Ureter (tissue), 1 donor: ENCODE results near the gene ELP1. TPM values are rescaled to one million over a fixed set of nuclear protein-coding genes. Genes with fewer than 3 reads are reported as not detected.
"Not testable (repeated sequence)": the region's sequence is repeated elsewhere in the genome, so short reads cannot be mapped to it uniquely, and the experiment has no call there.

ENCODE experiments used
- DNase-seq: peaks from one replicate; pipeline ENCODE4 v3.0.0-alpha.2; 2020; ENCODE audit warnings: low spot score
- total RNA-seq: library from RNA; stranded (reverse); gene quantifications from one replicate; pipeline ENCODE4 v1.2.4, GENCODE V29; 2023
- donor health status: DM: yes; HTN: yes; CAD: no.

Gene ELP1
- total RNA-seq, 1 donor from 2014 or later, result 24.2 TPM

DNA sequence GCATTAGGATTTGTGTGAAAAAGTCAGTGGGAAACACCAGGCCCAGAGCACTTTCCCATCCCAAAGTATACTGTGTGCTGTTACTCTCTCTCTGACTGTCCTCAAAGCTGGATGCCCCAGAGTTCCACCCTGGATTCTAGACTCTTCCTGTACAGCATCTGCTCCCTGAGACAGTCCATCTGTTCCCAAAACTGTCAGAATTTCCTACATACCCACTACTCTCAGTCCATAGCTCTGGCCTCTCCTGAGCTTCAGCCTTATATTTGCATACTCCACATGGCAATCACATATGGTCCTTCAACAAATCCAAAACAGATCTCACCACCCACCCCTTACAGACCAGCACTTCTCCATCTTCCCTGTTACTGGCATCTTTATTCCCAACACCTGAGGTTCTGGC lies 9.5 kb downstream of the ELP1 start:
- DNase-seq, result no peak

DNA sequence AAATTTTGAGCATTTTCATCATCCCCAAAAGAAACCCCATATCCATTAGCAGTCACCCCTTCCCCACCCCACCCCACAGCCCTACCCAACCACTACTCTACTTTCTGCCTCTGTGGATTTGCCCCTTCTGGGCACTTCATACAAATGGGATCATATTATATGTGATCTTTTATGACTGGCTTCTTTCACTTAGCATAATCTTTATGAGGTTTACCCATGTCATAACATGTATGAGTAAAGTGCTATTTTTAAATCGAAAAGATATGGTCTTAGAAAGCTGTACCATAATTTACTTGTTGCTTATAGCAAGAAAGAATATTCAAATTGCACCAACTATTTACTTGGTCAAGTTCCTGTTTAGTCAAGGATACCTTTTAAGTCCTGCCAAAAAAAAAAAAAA lies 12.7 kb downstream of the ELP1 start:
- no peak for DNase-seq

DNA sequence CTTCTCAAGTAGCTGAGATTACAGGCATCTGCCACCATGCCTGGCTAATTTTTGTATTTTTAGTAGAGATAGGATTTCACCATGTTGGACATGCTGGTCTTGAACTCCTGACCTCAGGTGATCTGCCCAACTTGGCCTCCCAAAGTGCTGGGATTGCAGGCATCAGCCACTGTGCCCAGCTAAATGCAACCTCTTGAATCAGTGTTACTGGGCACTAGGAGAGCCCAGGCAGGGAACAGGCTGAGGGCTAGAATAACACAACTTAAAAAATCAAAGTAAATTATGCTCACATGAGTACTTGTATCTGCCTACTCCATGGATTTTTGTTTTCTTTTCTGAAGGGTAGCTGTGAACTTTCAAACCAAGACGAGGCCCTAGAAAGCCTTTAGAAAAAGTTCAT lies 13.5 kb downstream of the ELP1 start:
- not testable (repeated sequence) for DNase-seq

DNA sequence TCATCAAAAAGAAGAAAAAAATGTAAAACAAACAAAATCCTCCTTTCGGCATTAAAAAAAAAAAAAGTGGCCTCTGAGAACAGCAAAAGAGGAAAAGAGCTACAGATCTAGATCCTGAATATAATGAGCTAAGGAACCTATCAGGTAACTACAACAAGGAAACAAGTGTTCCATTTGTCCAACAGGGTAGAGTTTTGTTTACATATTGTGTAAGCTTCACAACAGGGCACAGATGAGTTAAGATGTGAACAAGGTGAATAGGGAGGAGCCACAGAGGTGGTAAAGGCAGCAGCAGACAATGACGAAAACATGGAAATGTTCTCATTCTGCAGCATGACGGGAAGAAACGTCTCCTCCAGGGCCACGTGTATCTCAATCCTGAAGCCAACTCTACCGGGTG lies 14.4 kb downstream of the ELP1 start:
- DNase-seq, result no peak

DNA sequence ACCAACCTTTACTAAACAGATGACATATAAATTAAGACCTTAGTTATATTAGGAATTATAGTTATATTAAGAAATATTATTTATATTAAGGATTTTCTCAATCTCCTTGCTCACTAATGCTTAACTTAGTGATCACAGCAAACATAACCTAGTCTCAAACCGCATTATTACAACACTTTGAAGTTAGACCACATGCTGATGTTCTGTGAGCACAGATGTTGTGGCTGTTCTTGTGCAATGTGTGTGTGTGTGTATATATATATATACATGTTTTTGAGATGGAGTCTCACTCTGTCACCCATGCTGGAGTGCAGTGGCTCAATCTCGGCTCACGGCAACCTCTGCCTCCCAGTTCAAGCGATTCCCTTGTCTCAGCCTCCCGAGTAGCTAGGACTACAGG lies 20.5 kb downstream of the ELP1 start:
- DNase-seq, result no peak

DNA sequence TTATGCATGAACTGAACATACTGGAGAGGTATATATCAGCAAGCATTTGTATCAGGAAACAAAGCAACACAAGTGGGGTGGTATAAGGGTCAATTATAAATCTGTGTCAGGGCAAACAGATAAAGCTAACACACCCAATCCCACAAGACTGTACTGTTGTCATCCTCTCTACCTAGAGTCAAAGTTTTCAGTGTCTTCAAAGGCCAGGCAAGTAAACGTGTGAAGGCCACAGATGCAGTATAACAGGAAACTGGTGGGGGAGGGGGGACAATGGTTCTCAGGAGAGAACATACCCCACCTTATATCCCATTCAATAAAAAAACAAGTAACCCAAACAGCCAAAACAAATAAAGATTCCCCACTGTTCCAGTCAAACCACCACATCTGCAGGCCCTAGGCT lies 22.1 kb downstream of the ELP1 start:
- no peak for DNase-seq

DNA sequence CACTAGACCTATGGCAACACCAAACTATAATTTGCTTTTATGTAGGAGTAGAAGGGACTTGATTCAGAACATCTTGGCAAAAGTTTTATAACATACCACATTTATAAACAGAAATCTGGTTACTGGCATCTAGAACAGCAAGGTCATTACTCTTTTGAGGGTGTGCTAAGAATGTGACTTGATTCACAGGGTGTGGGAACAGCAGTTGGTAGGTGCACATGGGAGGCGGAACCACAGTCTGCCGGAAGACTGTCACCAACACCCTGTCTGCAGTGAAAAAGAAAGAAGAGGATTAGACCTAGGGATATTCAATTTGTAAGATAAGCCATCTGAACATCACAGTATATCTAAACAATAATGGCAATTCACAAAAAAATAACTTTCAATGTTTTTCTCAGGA lies 23.0 kb downstream of the ELP1 start:
- DNase-seq, result no peak

DNA sequence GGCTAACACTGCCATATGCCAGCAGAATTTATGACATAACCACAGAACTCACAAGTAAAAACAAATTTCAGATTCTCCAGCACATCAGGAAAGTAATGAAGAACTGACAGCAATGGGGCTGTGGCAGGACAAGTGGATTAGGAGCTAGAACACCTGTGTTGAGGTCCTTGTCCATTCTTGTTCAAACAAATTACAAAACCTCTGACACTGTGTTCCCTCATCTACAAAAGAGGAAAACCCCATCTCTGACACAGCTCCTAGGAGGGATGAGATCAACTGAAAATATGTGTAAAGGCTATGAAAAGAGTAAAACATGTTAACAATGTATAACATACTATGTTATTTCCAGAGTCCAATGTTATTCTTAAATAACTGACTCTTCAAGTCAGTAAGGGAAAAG lies 23.5 kb downstream of the ELP1 start:
- DNase-seq, result no peak

DNA sequence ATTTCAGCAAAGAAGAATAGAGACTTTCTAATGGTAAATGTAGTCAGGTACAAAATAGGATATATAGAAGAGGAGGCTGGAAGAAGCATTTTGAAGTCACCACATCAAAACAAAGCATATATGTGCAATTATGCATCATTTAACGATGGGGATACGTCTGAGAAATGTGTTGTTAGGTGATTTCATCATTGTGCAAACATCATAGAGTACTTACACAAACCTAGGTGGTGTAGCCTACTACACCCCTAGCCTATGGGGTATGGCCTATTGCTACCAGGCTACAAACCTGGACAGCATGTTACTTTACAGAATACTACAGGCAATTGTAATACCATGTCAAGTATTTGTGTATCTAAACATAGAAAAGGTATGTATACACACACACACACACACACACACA lies 28.4 kb downstream of the ELP1 start:
- no peak for DNase-seq

DNA sequence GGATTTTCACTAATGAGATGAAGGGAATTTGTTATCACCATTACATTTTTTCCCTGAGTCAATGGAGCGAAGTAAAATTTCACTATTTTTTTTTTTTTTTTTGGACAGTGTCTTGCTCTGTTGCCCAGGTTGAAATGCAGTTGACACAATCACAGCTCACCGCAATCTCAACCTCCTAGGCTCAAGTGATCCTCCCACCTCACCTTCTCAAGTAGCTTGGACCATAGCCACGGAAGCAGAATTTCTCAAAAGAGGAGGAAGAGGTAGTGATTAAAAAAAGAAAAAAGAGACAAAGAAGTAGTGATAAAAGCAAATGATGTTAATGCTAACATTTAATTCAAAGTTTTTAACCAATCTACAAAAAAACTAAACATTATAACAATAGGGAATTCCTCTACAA lies 29.8 kb downstream of the ELP1 start:
- DNase-seq, result no peak

DNA sequence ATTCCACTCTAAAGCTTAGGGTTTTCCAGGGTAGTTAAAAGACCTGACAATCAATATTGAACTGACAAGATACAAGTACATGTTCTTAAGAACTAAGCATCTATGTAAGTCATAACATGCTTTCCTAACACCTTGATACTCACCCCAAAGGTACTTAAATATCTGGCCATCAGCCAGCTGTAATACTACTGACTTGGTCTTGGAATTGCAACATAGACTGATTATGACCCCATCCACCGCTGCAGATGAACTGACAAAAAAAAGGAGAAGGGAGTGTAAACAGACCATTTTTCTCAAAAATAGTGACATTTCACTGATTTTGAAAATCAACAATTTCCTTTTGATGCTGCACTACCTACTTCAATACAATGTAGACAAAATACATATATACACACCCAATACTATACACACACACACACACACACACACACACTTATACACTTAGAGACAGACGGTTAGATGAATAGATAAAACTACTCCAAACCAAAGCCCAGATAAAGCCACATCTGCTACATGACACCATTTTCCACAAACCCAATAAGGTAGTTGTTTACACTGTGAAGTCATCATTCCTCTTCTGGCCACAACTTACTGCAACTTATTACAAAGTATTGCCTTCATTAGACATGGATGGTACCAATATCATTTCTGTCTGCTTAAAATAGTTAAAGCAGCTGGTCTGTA lies 30.4 kb downstream of the ELP1 start:
- no peak for DNase-seq

DNA sequence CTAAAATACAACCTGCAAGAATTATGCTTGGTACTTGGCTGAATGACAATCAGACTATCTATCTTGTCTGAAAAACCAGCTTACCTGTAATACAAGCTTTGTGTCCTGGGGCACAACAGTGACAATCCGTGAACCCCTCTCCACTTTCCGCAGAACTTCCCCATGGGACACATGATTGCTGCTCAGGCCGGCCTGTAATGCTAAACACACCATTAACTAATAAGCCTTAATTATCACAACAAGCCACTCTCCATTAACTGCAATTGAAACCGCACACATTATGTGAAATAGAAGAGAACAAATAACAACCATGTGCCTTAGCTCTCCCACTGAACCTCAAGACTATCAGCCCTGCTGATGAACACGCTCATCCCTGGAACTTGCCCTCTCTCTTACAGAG lies 33.7 kb downstream of the ELP1 start:
- DNase-seq, result no peak

DNA sequence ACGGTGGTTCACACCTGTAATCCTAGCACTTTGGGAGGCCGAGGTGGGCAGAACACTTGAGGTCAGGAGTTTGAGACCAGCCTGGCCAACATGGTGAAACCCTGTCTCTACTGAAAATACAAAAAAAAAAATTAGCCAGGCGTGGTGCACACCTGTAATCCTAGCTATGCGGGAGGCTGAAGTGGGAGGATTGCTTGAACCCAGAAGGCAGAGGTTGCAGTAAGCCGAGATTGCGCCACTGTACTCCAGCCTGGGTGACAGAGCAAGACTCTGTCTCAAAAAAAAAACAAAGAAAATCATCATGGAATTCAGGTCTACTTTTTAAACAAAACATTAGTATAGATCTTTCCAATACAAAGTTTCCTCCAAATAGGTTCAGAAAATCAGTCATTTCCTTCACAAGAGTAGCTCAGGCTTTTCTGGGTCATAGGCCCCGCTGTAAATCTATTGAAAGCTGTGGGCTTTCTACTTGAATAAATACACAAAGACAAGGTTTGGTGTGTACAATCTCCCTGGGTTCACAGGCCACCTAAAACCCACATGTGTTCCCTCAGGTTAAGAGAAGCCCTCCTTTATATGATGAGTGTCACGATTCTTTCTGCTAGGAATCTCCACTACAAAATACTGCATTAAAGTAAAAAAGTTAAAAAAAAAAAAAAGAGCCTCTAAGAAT lies 34.8 kb downstream of the ELP1 start:
- not testable (repeated sequence) for DNase-seq

DNA sequence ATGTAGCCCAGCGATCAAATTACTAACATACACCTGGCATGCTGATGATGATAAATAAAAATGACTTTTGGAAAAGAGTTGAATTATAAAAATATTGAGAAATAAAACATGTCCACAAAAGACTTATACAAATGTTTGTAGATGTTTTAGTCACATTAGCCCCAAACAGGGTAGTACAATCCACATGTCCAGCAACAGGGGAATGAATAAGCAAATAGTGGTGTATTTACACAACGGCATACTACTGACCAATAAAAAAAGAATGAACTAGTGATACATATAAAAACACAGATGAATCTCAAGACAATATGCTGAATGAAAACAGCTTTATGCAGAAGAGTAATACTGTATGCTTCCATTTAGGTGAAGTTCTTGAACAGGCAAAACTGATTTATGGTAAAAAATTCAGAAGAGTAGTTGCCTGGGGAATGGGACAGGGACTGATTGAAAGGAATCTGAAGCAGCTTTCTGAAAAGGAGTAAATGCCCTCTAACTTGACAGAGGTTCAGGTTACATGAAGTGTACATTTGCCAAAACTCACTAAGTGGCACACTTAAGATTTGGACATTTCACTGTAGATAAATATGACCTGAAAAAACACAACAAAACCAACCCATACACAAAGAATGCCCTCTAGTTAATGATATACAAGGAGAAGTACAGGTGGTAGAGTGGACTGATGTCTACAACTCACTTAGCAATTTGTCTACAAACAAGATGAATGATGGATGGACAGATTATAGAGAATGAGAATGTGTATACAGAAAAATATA lies 36.4 kb downstream of the ELP1 start:
- DNase-seq, result no peak

DNA sequence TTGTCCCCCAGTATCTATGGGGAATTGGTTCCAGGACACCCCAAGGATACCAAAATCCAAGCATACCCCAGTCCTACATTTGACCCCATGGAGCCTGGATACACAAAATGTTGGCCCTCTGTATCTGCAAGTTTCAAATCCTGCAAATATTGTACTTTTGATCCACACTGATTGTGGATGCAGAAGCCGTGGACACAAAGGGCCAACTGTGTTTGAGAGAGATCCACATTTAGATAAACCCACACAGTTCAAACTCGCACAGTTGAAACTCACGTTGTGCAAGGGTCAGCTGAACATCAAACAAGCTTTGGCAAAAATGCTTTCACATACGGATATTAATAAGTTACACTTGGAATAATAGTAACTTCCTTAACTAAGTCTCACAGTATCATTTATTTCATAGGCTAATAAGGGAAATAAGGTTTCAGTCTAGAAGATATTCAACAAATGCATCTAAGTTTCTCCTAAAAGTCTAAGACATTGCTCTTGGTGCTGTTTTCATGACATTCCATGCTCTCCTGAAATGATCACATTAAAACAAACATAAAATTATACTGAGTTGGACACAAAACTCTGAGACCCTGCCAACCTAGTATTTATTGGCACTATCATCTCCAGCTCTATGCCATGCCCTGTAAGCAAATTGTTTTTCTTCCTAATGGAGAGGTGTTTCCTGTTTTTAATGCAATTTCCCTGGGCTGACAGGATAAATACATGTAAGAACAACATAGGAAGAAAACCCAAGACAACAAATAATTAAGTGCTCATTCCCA lies 39.5 kb downstream of the ELP1 start:
- no peak for DNase-seq

DNA sequence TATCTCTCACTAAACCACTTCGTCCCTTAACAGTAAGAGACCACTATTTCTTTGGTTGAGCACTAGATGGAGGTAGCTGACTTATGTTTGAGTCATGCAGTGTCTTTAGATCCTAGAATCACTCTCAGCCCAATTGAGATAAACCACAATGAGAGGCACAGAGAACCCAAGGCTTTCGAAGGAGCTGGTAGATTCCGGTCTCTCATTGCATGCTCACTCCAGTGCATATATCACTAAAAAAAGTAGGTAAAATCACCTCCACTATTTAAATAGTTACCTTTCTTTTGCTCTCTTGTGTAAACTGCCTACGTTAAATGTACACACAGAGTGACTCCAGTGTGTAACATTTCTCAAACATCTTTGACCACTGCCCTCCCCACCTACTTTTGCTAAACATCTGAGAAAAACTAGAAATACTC lies 44.3 kb downstream of the ELP1 start:
- no peak for DNase-seq

DNA sequence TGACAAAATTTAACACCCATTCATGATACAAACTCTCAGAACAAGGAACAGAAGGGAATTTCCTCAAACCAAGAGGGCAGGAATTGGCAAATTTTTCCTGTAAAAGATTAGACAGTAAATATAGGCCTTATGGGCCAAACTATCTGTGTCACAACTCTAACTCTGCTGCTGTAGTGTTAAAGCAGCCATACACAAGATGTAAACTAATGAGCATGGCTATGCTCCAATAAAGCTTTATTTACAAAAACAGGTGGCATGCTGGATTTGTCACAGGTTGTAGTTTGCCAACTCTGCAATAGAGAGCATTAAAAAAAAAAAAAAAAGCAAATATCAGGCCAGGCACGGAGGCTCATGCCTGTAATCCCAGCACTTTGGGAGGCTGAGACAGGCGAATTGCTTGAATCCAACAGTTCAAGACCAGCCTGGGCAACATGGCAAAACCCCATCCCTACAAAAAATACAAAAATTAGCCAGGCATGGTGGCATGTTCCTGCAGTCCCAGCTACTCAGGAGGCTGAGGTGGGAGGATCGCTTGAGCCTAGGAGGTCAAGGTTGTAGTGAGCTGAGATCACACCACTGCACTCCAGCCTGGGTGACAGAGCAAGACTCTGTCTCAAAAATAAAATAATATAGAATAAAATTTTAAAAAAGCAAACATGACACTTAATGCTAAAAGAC lies 47.2 kb downstream of the ELP1 start:
- DNase-seq, result not testable (repeated sequence)

DNA sequence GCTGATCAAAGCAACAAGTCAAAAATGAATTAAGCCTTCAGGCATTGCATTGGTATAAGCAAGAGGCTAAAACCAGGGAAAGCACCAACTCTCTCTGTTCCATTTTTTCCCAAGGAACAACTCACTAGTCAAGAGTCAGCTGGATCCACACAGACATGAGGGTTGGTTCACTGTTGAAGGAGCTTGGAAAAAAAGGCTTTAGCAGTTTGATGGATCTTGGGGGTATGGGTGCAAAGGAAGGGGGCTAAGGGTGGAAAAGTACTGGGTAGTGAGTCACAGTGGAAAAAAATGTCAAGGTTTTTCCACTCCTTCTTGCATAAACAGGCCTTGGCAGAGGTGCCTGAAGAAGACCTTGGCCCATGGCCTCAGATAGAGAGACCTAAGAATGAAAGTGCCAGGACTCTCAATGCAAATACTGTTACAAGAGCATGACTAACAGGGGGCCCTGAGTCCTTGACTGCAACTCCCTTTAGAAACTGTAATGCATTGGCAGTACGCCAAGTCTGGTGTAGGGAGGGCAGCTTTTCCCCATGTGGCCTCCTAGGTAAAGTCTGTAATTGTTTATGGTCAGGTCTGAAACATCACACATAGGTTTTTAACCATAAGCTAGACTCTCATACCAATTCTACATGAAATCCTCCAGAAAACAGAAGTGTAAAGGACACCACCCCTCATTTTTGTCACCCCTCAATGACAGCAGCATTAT lies 48.1 kb downstream of the ELP1 start:
- DNase-seq, result no peak

DNA sequence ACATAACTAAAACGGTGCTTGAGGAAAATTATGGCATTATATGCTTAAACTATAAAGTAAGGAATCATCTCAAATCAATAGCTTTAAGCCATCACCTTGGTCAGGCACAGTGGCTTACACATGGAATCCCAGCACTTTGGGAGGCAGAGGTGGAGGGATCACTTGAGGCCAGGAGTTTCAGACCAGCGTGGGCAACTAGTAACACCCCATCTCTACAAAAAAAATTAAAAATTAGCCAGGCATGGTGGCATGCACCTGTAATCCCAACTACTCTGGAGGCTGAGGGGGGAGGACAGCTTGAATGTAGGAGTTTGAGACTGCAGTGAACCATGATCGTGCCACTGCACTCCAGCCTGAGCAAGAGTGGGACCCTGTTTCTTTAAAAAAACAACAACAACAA lies 49.2 kb downstream of the ELP1 start:
- DNase-seq, result no peak

DNA sequence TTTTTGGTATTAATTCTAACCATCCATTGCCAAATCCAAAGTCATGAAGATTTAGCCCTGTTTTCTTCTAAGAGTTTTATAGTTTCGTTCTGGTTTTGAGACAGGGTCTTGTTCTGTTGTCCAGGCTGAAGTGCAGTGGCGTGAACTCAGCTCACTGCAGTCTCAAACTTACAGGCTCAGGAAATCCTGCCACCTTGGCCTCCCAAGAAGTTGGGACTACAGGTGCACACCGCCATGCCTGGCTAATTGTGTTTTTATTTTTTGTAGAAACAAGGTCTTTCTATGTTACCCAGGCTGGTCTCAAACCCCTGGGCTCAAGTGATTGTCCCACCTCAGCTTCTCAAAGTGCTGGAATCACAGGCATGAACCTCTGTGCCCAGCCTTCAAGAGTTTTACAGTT lies 50.8 kb downstream of the ELP1 start:
- no peak for DNase-seq
